Measurements from ENCODE around the gene POFUT2. TPM values are rescaled to one million over a fixed set of nuclear protein-coding genes. Genes with fewer than 3 reads are reported as not detected.

The POFUT2 gene
- total RNA-seq, 1 experiment from 2014 or later = 25.1 TPM

DNA sequence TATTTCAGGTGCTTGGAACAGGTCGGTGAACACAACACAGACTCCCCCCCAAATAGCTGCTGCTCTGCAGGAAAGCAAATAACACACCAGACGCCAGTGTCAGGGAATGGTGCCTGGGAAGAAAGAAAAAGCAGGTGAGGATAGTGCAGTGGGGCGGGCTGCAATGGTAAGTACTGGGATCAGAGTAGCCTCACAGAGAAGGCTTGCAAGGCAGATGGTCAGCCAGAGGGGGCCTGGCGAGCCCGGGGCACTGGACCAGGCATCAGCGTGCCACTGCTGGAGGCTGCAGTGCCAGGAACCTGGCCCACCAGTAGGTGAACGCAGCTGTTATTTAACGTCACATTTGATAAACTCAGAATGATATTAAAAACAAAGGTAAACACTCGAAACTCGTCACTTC lies 60.0 kb downstream of the POFUT2 start:
- intact Hi-C loops (cut with micrococcal nuclease; ENCODE audit: unreplicated experiment) = no loop called here
- CTCF ChIA-PET = no interaction called here
- Histone ChIP-seq H3K27ac (ENCODE audit: low read depth, low read length, poor library complexity, severe bottlenecking) (no peak overlapping the region), H3K27me3 (replicated peaks; ENCODE audit: insufficient read depth, low read depth, low read length, poor library complexity) (no peaks in the 10 kb centered on the region), H3K36me3 (ENCODE audit: insufficient read depth, low read length, poor library complexity, severe bottlenecking) (no peaks in the 10 kb centered on the region), H3K4me3 (ENCODE audit: low read depth, low read length, poor library complexity, severe bottlenecking) (no peak overlapping the region), H3K4me1 (ENCODE audit: insufficient read depth, low read length, poor library complexity, severe bottlenecking) (peaks cover 5% of the 10 kb centered on the region), H3K9me3 (ENCODE audit: low read depth, low read length, poor library complexity, severe bottlenecking) (no peaks in the 10 kb centered on the region)
- TF ChIP-seq EZH2 (IDR thresholded peaks at IDR 0.05; ENCODE audit: borderline replicate concordance, low read depth, low read length, poor library complexity, severe bottlenecking) = no peak
- TF ChIP-seq, protein P1, sequence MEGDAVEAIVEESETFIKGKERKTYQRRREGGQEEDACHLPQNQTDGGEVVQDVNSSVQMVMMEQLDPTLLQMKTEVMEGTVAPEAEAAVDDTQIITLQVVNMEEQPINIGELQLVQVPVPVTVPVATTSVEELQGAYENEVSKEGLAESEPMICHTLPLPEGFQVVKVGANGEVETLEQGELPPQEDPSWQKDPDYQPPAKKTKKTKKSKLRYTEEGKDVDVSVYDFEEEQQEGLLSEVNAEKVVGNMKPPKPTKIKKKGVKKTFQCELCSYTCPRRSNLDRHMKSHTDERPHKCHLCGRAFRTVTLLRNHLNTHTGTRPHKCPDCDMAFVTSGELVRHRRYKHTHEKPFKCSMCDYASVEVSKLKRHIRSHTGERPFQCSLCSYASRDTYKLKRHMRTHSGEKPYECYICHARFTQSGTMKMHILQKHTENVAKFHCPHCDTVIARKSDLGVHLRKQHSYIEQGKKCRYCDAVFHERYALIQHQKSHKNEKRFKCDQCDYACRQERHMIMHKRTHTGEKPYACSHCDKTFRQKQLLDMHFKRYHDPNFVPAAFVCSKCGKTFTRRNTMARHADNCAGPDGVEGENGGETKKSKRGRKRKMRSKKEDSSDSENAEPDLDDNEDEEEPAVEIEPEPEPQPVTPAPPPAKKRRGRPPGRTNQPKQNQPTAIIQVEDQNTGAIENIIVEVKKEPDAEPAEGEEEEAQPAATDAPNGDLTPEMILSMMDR (conservative IDR thresholded peaks at IDR 0.05; ENCODE audit: low read depth, low read length) = no peak
- POLR2A ChIA-PET (ENCODE audit: low non-redundant PET) = no interaction called here
- no TSS peak for BruUV-seq (replicated peaks)
- DNase-seq (ENCODE audit: low spot score) = no peak

DNA sequence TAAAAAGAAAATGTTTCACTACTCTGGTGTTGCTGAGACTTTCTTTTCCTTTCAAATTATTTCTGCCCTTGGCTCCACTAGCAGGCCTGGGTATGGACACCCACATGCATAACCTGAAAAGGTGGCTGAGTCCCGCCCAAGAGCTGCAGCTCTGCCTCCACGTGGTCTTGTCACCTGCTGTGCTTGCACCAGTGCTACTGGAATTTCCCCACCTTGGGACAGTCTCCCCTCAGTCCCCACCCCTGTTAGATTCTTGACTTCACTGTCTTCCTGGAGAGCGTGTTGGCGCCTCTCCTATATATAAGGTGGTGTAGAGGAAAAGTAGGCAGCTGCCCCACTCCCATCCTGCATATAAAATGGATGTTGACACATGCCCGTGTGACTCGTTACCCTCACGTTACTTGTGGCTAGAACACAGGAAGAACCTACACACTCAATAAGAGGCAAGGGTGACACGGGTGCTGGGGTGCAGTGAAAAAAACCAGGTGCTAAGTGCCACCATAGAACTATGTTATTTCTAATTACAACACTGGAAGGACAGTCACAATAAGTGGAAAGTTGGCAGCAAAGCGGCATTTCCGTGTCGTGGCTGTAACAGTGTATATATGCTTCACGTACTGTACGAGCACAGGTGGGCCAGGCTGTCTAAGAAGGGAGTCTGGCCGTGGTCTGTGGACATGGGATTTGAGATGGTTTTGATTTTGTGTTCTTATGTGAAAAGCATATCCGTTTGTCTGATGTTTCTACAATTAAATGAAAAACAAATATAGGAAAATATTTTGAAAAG lies 61.0 kb downstream of the POFUT2 start:
- H3K36me3 ChIP-seq (ENCODE audit: insufficient read depth, low read length, poor library complexity, severe bottlenecking) = no peaks in the 10 kb centered on the region
- H3K9me3 ChIP-seq (ENCODE audit: low read depth, low read length, poor library complexity, severe bottlenecking) = no peaks in the 10 kb centered on the region
- peaks cover 2% of the 10 kb centered on the region for H3K4me1 ChIP-seq (ENCODE audit: insufficient read depth, low read length, poor library complexity, severe bottlenecking)
- intact Hi-C loops (cut with micrococcal nuclease; ENCODE audit: unreplicated experiment) = no loop called here
- no peak for TF ChIP-seq EZH2 (IDR thresholded peaks at IDR 0.05; ENCODE audit: borderline replicate concordance, low read depth, low read length, poor library complexity, severe bottlenecking)
- TF ChIP-seq, protein P1 (conservative IDR thresholded peaks at IDR 0.05; ENCODE audit: low read depth, low read length) = no peak
- no peak for DNase-seq (ENCODE audit: low spot score)
- POLR2A ChIA-PET (ENCODE audit: low non-redundant PET) = no interaction called here
- H3K4me3 ChIP-seq (ENCODE audit: low read depth, low read length, poor library complexity, severe bottlenecking) = no peak overlapping the region
- CTCF ChIA-PET = no interaction called here
- BruUV-seq (replicated peaks) = no TSS peak
- H3K27ac ChIP-seq (ENCODE audit: low read depth, low read length, poor library complexity, severe bottlenecking) = no peak overlapping the region
- no peaks in the 10 kb centered on the region for H3K27me3 ChIP-seq (replicated peaks; ENCODE audit: insufficient read depth, low read depth, low read length, poor library complexity)

DNA sequence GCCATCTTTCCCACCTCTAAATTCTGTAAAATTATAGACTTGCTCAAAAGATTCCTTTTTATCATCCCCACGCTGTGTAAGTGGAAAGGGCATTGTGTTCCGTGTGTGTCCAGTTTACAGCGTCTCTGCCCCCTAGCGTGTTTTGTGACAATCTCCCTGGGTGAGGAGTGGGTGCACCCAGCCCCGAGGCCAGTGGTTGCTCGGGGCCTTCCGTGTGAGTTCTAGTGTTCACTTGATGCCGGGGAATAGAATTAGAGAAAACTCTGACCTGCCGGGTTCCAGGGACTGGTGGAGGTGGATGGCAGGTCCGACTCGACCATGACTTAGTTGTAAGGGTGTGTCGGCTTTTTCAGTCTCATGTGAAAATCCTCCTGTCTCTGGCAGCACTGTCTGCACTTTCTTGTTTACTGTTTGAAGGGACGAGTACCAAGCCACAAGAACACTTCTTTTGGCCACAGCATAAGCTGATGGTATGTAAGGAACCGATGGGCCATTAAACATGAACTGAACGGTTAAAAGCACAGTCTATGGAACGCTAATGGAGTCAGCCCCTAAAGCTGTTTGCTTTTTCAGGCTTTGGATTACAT lies 61.9 kb downstream of the POFUT2 start:
- TF ChIP-seq, protein P1 (conservative IDR thresholded peaks at IDR 0.05; ENCODE audit: low read depth, low read length) = no peak
- TF ChIP-seq EZH2 (IDR thresholded peaks at IDR 0.05; ENCODE audit: borderline replicate concordance, low read depth, low read length, poor library complexity, severe bottlenecking) = no peak
- DNase-seq (ENCODE audit: low spot score) = no peak
- no peaks in the 10 kb centered on the region for H3K27me3 ChIP-seq (replicated peaks; ENCODE audit: insufficient read depth, low read depth, low read length, poor library complexity)
- H3K4me3 ChIP-seq (ENCODE audit: low read depth, low read length, poor library complexity, severe bottlenecking) = no peak overlapping the region
- H3K4me1 ChIP-seq (ENCODE audit: insufficient read depth, low read length, poor library complexity, severe bottlenecking) = no peaks in the 10 kb centered on the region
- no peak overlapping the region for H3K27ac ChIP-seq (ENCODE audit: low read depth, low read length, poor library complexity, severe bottlenecking)
- H3K9me3 ChIP-seq (ENCODE audit: low read depth, low read length, poor library complexity, severe bottlenecking) = no peaks in the 10 kb centered on the region
- H3K36me3 ChIP-seq (ENCODE audit: insufficient read depth, low read length, poor library complexity, severe bottlenecking) = no peaks in the 10 kb centered on the region
- BruUV-seq (replicated peaks) = TSS peak; percentile 52
- CTCF ChIA-PET = no interaction called here
- POLR2A ChIA-PET (ENCODE audit: low non-redundant PET) = no interaction called here
- intact Hi-C loops (cut with micrococcal nuclease; ENCODE audit: unreplicated experiment) = no loop called here
